GM23338 (cell line): ENCODE results near the gene AASDH. TPM values are rescaled to one million over a fixed set of nuclear protein-coding genes. Genes with fewer than 3 reads are reported as not detected.

Source experiments
- ATAC-seq: fragments of 200-7000 bp; cut with Tn5 transposase; 3 replicates; pipeline ENCODE4 v1.9.1; 2020
- DNase-seq: peaks from one replicate; pipeline ENCODE4 v3.0.0-alpha.2; 2015; ENCODE audit warnings: low spot score
- H2AFZ ChIP-seq: fragments of 200-600 bp; sonication (generic); 2 replicates; pipeline ENCODE4 v1.8.0; 2016; ENCODE audit warnings: antibody characterized with exemption, mild to moderate bottlenecking, moderate library complexity
- H3F3A ChIP-seq: fragments of 200-600 bp; sonication (generic); replicated peaks from 2 replicates; pipeline ENCODE4 v1.8.0; 2017; ENCODE audit warnings: antibody characterized with exemption, mixed run types, low read depth
- H3K27ac ChIP-seq: fragments of 200-600 bp; sonication (generic); 2 replicates; pipeline ENCODE4 v1.6.1; 2016; ENCODE audit warnings: low read depth
- H3K27me3 ChIP-seq: fragments of 200-600 bp; sonication (generic); 2 replicates; pipeline ENCODE4 v1.8.0; 2016; ENCODE audit warnings: mild to moderate bottlenecking, mixed run types, moderate library complexity; ENCODE audit not compliant: insufficient read depth
- H3K36me3 ChIP-seq: fragments of 200-600 bp; sonication (generic); 2 replicates; pipeline ENCODE4 v1.8.0; 2016; ENCODE audit warnings: mild to moderate bottlenecking; ENCODE audit not compliant: insufficient read depth
- H3K4me1 ChIP-seq: fragments of 200-600 bp; sonication (generic); 2 replicates; pipeline ENCODE4 v1.8.0; 2016; ENCODE audit warnings: mild to moderate bottlenecking, moderate library complexity; ENCODE audit not compliant: insufficient read depth
- H3K4me2 ChIP-seq: fragments of 200-600 bp; sonication (generic); 2 replicates; pipeline ENCODE4 v1.7.1; 2017; ENCODE audit warnings: mixed run types
- H3K4me3 ChIP-seq: fragments of 200-600 bp; sonication (generic); 2 replicates; pipeline ENCODE4 v1.6.1; 2016; ENCODE audit warnings: mixed run types
- H3K79me2 ChIP-seq: fragments of 200-600 bp; sonication (generic); replicated peaks from 2 replicates; pipeline ENCODE4 v1.8.0; 2017; ENCODE audit warnings: mild to moderate bottlenecking; ENCODE audit not compliant: insufficient read depth
- H3K9me2 ChIP-seq: fragments of 200-600 bp; sonication (generic); 2 replicates; pipeline ENCODE4 v1.8.0; 2017; ENCODE audit not compliant: insufficient read depth
- H4K20me1 ChIP-seq: fragments of 200-600 bp; sonication (generic); replicated peaks from 2 replicates; pipeline ENCODE4 v1.8.0; 2017; ENCODE audit warnings: mild to moderate bottlenecking; ENCODE audit not compliant: insufficient read depth
- H3K27ac Mint-ChIP-seq: 2 replicates; pipeline ENCODE4 v1.8.0; 2020; ENCODE audit warnings: inconsistent platforms, mild to moderate bottlenecking, moderate library complexity, mixed read lengths
- H3K27me3 Mint-ChIP-seq: 3 replicates; pipeline ENCODE4 v1.8.0; 2022; ENCODE audit warnings: low read depth, mild to moderate bottlenecking, moderate library complexity, mixed read lengths, inconsistent platforms; ENCODE audit not compliant: insufficient read depth, poor library complexity
- H3K36me3 Mint-ChIP-seq: 3 replicates; pipeline ENCODE4 v1.8.0; 2021; ENCODE audit warnings: low read depth, mild to moderate bottlenecking, inconsistent platforms, moderate library complexity, mixed read lengths
- H3K4me1 Mint-ChIP-seq: 3 replicates; pipeline ENCODE4 v1.8.0; 2020; ENCODE audit warnings: mild to moderate bottlenecking, inconsistent platforms, mixed read lengths
- H3K4me3 Mint-ChIP-seq: 3 replicates; pipeline ENCODE4 v1.8.0; 2021; ENCODE audit warnings: moderate library complexity, mild to moderate bottlenecking, inconsistent platforms, mixed read lengths
- H3K9me3 Mint-ChIP-seq: 3 replicates; pipeline ENCODE4 v1.8.0; 2020; ENCODE audit warnings: moderate library complexity, mild to moderate bottlenecking, inconsistent platforms, mixed read lengths
- CREB1 ChIP-seq: fragments of 250-450 bp; sonication (Bioruptor Pico); IDR thresholded peaks from 2 replicates; pipeline ENCODE4 v1.5.0; 2020; ENCODE audit warnings: low read depth, mild to moderate bottlenecking, moderate library complexity
- CTCF ChIP-seq, 2 experiments: fragments of 200-600 bp in 1 of 2; sonication (generic) in 1 of 2; conservative IDR thresholded peaks; 2 replicates each; pipeline versions ENCODE4 v1.5.1 to v1.6.1; 2016 to 2017; ENCODE audit warnings: antibody characterized with exemption in 2 of 2, low read depth in 2 of 2, mild to moderate bottlenecking in 2 of 2, moderate library complexity in 1 of 2
- EZH2phosphoT487 ChIP-seq: fragments of 200-600 bp; sonication (generic); IDR thresholded peaks from one replicate; pipeline ENCODE4 v1.8.1; 2018; ENCODE audit warnings: antibody characterized with exemption; ENCODE audit not compliant: unreplicated experiment
- JUNB ChIP-seq: IDR thresholded peaks from one replicate; pipeline ENCODE4 v1.6.1; 2016; ENCODE audit warnings: antibody characterized with exemption; ENCODE audit not compliant: unreplicated experiment
- ZNF114 ChIP-seq: fragments of 250-450 bp; sonication (Bioruptor Pico); IDR thresholded peaks from 2 replicates; pipeline ENCODE4 v1.5.0; 2020; ENCODE audit warnings: mild to moderate bottlenecking, moderate library complexity
- ZNF331 ChIP-seq: fragments of 250-450 bp; sonication (Bioruptor Pico); IDR thresholded peaks from 2 replicates; pipeline ENCODE4 v1.5.0; 2020; ENCODE audit warnings: low read depth, mild to moderate bottlenecking, moderate library complexity
- polyA plus RNA-seq: library from polyadenylated mRNA; unstranded; fragments of >200 nt; fragmentation: Nextera tagmentation; extraction: Ambion mirVana; gene quantifications from 2 replicates; pipeline ENCODE4 v1.2.1, GENCODE V29; 2016
- total RNA-seq: library from RNA; depleted of rRNA; stranded (reverse); fragments of >200 nt; shearing (Covaris generic); gene quantifications from 2 replicates; pipeline ENCODE4 v1.2.3, GENCODE V29; 2014
- TF ChIP-seq, protein P1 (sequence below): fragments of 250-450 bp; sonication (Bioruptor Pico); IDR thresholded peaks from 2 replicates; pipeline ENCODE4 v1.5.0; 2020; ENCODE audit warnings: mild to moderate bottlenecking, moderate library complexity
- TF ChIP-seq, protein P2 (sequence below): IDR thresholded peaks from one replicate; pipeline ENCODE4 v1.6.1; 2018; ENCODE audit warnings: antibody characterized with exemption; ENCODE audit not compliant: unreplicated experiment

The AASDH gene
- total and polyA plus RNA-seq, 2 experiments from 2014 or later: 12.2 to 35.6 TPM

GRCh38 chr4:56311299-56311975 is 75.9 kb downstream of the AASDH start (continued):
- TF ChIP-seq CTCF (conservative IDR thresholded peaks at IDR 0.05; ENCODE audit: low read depth in 2 of 2): no peak

DNA sequence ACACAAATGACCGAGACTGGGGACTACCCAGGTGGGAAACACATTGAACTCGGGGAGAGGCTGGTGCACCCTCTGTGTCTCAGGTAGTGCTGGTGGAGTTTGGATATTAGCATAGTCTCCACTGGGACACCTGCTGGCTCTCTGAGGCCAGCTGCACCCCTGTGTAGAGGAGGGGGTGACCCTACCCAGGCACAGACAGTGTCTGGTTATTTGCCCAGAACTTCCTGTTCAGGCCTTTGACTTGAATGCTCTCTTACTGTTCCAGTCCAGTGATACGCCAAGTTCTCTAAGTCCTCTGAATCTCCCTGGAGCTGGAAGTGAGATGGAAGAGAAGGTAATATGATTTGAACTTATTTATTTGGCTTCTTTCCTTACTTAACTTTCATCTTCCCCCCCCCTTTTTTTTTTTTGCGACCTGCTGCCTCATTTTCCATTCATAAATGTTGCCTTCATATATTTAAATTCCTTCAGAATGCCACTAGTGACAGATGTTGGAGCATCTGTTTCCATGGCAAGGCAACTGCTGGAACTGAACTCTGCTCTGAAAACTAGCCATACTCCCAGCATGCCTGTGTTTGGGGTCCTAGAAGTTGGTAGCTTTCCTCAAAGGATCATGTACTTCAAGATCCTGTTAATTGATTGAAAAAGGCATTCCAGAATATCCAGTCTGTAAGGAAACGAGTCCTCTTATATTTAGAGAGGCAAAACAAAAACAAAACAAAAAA is 76.7 kb downstream of the AASDH start:
- peaks cover 17% of the 10 kb centered on the region for H3K36me3 Mint-ChIP-seq
- DNase-seq: no peak
- H3K4me1 Mint-ChIP-seq: peaks cover 6% of the 10 kb centered on the region
- no peak overlapping the region for H2AFZ ChIP-seq
- peaks cover 6% of the 10 kb centered on the region; the same call in 1 of the 2 replicates for H3K9me2 ChIP-seq
- H3K27me3 ChIP-seq: no peaks in the 10 kb centered on the region
- peaks cover 3% of the 10 kb centered on the region for H3K27me3 Mint-ChIP-seq
- H3K36me3 ChIP-seq: no peaks in the 10 kb centered on the region
- ATAC-seq: no peak
- H3K79me2 ChIP-seq: no peaks in the 10 kb centered on the region
- no peaks in the 10 kb centered on the region for H3K4me1 ChIP-seq
- no peaks in the 10 kb centered on the region for H3F3A ChIP-seq
- H3K27ac ChIP-seq: no peak overlapping the region
- H3K27ac Mint-ChIP-seq: 0 out of 2 replicates have a peak overlapping the region, but pooled peaks have one; percentile 30
- H4K20me1 ChIP-seq: no peaks in the 10 kb centered on the region
- no peak overlapping the region for H3K4me3 ChIP-seq
- H3K4me3 Mint-ChIP-seq: no peak overlapping the region
- no peak for TF ChIP-seq JUNB
- no peak for TF ChIP-seq ZNF331 (CRISPR knock-in tag)
- TF ChIP-seq, protein P1, sequence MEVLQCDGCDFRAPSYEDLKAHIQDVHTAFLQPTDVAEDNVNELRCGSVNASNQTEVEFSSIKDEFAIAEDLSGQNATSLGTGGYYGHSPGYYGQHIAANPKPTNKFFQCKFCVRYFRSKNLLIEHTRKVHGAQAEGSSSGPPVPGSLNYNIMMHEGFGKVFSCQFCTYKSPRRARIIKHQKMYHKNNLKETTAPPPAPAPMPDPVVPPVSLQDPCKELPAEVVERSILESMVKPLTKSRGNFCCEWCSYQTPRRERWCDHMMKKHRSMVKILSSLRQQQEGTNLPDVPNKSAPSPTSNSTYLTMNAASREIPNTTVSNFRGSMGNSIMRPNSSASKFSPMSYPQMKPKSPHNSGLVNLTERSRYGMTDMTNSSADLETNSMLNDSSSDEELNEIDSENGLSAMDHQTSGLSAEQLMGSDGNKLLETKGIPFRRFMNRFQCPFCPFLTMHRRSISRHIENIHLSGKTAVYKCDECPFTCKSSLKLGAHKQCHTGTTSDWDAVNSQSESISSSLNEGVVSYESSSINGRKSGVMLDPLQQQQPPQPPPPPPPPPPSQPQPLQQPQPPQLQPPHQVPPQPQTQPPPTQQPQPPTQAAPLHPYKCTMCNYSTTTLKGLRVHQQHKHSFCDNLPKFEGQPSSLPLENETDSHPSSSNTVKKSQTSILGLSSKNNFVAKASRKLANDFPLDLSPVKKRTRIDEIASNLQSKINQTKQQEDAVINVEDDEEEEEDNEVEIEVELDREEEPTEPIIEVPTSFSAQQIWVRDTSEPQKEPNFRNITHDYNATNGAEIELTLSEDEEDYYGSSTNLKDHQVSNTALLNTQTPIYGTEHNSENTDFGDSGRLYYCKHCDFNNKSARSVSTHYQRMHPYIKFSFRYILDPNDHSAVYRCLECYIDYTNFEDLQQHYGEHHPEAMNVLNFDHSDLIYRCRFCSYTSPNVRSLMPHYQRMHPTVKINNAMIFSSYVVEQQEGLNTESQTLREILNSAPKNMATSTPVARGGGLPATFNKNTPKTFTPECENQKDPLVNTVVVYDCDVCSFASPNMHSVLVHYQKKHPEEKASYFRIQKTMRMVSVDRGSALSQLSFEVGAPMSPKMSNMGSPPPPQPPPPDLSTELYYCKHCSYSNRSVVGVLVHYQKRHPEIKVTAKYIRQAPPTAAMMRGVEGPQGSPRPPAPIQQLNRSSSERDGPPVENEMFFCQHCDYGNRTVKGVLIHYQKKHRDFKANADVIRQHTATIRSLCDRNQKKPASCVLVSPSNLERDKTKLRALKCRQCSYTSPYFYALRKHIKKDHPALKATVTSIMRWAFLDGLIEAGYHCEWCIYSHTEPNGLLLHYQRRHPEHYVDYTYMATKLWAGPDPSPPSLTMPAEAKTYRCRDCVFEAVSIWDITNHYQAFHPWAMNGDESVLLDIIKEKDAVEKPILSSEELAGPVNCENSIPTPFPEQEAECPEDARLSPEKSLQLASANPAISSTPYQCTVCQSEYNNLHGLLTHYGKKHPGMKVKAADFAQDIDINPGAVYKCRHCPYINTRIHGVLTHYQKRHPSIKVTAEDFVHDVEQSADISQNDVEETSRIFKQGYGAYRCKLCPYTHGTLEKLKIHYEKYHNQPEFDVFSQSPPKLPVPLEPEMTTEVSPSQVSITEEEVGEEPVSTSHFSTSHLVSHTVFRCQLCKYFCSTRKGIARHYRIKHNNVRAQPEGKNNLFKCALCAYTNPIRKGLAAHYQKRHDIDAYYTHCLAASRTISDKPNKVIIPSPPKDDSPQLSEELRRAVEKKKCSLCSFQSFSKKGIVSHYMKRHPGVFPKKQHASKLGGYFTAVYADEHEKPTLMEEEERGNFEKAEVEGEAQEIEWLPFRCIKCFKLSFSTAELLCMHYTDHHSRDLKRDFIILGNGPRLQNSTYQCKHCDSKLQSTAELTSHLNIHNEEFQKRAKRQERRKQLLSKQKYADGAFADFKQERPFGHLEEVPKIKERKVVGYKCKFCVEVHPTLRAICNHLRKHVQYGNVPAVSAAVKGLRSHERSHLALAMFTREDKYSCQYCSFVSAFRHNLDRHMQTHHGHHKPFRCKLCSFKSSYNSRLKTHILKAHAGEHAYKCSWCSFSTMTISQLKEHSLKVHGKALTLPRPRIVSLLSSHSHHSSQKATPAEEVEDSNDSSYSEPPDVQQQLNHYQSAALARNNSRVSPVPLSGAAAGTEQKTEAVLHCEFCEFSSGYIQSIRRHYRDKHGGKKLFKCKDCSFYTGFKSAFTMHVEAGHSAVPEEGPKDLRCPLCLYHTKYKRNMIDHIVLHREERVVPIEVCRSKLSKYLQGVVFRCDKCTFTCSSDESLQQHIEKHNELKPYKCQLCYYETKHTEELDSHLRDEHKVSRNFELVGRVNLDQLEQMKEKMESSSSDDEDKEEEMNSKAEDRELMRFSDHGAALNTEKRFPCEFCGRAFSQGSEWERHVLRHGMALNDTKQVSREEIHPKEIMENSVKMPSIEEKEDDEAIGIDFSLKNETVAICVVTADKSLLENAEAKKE (CRISPR knock-in tag): no peak
- no peak for TF ChIP-seq CTCF (conservative IDR thresholded peaks at IDR 0.05; ENCODE audit: low read depth in 2 of 2)
- TF ChIP-seq EZH2phosphoT487: no peak
- TF ChIP-seq CREB1 (CRISPR knock-in tag): no peak
- TF ChIP-seq ZNF114: no peak
- TF ChIP-seq, protein P2, sequence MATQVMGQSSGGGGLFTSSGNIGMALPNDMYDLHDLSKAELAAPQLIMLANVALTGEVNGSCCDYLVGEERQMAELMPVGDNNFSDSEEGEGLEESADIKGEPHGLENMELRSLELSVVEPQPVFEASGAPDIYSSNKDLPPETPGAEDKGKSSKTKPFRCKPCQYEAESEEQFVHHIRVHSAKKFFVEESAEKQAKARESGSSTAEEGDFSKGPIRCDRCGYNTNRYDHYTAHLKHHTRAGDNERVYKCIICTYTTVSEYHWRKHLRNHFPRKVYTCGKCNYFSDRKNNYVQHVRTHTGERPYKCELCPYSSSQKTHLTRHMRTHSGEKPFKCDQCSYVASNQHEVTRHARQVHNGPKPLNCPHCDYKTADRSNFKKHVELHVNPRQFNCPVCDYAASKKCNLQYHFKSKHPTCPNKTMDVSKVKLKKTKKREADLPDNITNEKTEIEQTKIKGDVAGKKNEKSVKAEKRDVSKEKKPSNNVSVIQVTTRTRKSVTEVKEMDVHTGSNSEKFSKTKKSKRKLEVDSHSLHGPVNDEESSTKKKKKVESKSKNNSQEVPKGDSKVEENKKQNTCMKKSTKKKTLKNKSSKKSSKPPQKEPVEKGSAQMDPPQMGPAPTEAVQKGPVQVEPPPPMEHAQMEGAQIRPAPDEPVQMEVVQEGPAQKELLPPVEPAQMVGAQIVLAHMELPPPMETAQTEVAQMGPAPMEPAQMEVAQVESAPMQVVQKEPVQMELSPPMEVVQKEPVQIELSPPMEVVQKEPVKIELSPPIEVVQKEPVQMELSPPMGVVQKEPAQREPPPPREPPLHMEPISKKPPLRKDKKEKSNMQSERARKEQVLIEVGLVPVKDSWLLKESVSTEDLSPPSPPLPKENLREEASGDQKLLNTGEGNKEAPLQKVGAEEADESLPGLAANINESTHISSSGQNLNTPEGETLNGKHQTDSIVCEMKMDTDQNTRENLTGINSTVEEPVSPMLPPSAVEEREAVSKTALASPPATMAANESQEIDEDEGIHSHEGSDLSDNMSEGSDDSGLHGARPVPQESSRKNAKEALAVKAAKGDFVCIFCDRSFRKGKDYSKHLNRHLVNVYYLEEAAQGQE: no peak
- no peak overlapping the region for H3K4me2 ChIP-seq
- H3K9me3 Mint-ChIP-seq: no peaks in the 10 kb centered on the region
